Suprapubic skin (tissue), 3 donors: ENCODE data around the gene IQSEC2.

ENCODE experiments used
- POLR2A ChIP-seq, 2 donors: fragments of 450-650 bp; IDR thresholded peaks; one replicate each; pipeline ENCODE4 v1.6.1; 2017; ENCODE audit warnings: antibody characterized with exemption in 2 of 2, mild to moderate bottlenecking in 2 of 2, moderate library complexity in 2 of 2
- TF ChIP-seq, protein P1 (sequence below), 2 donors: fragments of 200-600 bp in 1 of 2; fragments of 450-650 bp in 1 of 2; sonication (generic) in 1 of 2; IDR thresholded peaks; one replicate each; pipeline ENCODE4 v1.5.1; 2016 to 2019; ENCODE audit warnings: antibody characterized with exemption in 2 of 2, mild to moderate bottlenecking in 1 of 2, moderate library complexity in 1 of 2

GRCh38 chrX:53241558-53241957, 39.8 kb downstream of the IQSEC2 start:
- no peak for TF ChIP-seq POLR2A (IDR thresholded peaks at IDR 0.05)
- TF ChIP-seq, protein P1, sequence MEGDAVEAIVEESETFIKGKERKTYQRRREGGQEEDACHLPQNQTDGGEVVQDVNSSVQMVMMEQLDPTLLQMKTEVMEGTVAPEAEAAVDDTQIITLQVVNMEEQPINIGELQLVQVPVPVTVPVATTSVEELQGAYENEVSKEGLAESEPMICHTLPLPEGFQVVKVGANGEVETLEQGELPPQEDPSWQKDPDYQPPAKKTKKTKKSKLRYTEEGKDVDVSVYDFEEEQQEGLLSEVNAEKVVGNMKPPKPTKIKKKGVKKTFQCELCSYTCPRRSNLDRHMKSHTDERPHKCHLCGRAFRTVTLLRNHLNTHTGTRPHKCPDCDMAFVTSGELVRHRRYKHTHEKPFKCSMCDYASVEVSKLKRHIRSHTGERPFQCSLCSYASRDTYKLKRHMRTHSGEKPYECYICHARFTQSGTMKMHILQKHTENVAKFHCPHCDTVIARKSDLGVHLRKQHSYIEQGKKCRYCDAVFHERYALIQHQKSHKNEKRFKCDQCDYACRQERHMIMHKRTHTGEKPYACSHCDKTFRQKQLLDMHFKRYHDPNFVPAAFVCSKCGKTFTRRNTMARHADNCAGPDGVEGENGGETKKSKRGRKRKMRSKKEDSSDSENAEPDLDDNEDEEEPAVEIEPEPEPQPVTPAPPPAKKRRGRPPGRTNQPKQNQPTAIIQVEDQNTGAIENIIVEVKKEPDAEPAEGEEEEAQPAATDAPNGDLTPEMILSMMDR (IDR thresholded peaks at IDR 0.05) = no peak
